Activated CD8-positive, alpha-beta memory T cell treated with anti-CD3 and anti-CD28 coated beads, Interleukin-2, amount 50 U/mL, for 48 hours (primary cell): ENCODE data around the gene TM4SF18.
"Not testable (repeated sequence)": the region's sequence is repeated elsewhere in the genome, so short reads cannot be mapped to it uniquely, and the experiment has no call there.

Experiments used
- DNase-seq: peaks from one replicate; pipeline ENCODE4 v3.0.0-alpha.2; 2020

The TM4SF18 gene

DNA sequence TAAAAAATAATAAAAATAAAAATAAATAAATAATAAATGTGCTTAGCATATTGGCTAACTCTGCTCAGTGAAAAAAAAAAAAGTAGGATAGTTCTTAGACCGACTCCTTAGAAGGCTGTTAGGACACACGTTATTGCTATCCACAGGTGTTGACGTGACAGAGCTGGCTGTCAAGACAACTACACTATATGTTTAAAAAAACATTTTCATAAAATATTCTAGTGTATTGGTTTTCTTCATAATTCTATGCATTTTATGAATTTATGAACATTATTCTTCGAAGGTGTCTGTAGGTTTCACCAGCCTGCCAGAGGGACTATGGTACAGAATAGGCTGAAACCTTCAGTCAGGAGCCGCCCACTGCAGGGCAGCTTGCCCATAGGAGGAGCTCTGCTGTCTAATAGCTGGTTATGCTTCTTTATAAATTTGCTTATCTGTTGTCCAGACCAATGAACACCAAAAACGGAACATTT lies 34.8 kb upstream of the TM4SF18 start:
- no peak for DNase-seq

DNA sequence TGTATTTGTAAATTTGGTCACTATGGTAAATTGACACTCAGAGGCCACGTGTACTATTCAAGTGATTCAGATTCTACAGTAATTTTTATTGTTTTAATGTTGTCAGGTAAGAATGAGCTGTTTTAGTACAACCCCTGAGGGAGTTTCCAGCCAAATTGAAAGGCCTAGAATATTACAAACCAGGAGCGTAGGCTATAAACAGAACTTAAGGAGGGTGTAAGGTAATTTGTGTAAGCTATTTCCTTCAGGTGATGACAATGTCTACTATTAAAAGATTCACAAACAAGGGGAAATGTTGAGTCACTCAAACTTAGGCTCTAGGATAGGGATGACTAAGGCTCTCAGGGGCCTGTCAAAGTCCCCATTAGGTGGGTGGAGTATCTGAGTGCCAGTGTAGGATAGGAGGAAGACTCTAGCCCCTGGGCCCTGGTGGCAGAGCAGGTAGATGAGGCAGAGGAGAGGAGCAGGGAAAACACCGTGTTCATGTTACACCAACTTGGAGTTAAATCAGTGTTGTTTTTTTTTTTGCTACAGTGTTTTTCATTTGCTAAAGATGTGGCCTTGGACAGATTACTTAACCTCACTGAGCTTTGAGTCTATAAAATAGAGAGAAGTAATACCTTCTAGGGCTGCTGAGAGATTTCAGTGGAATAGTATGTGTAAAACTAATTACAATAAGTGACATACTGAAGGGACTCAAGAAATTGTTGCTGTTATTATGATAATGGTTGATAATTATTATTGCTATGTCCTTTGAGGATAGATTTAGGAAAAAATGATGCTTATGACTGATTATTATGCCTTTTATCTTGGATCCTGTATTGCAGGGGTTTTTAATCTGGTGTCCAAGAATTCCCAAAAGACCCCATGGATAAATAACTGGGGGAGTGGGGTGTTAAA lies 33.8 kb upstream of the TM4SF18 start:
- no peak for DNase-seq

DNA sequence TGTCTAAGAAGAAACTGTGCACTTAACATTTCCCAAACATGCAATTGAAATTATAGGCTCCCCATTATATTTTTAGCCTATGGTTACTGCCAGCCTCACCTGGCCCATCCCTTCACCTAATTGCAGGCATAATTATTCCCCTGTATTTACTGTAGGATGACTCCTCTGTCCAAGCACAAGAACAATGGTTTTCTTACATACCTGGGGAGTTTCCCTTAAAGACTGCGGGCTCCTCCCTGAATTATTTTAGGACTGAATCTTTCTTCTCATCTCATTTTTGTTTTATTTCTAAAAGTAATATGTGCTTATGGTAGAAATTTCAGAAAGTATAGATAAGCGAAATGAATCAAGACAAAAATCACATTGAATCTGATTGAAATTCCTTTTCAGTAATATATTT lies 32.6 kb upstream of the TM4SF18 start:
- DNase-seq, result no peak

DNA sequence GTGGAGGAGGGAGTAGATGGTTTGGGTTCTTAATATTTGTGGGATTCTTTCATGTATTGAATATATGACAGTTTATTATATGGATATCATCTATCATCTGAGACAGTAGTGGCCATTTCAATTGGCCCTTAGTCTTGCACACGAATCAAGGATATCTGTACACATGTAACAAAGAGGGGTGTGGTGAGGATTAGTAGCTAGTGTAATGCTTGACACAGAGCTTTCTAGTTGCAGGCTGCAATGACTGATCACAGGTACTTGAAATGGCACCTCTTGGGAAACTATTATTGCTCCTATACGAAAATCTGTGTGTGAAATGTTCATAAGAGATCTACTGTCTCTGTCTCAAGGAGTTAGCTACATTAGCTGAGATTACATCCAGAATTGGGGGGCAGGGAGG lies 31.2 kb upstream of the TM4SF18 start:
- DNase-seq, result no peak

DNA sequence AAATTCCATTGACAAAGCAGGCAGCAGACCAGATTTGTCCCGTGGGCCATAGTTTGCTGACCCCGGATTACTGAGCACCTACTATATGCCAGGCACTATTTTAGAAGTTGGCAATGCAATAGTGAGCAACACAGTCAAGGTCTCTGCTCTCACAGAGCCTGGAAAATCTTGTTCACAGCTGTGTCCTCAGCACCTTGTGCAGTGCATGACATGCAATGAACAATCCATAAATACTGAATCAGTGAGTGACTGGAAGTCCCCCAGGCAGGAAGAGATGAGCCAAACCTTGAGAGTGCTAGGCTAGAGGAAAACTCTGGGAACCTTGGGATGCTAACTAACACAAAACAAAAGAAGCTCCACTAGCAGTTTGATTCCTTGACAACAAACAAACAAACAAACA lies 29.6 kb upstream of the TM4SF18 start:
- no peak for DNase-seq

DNA sequence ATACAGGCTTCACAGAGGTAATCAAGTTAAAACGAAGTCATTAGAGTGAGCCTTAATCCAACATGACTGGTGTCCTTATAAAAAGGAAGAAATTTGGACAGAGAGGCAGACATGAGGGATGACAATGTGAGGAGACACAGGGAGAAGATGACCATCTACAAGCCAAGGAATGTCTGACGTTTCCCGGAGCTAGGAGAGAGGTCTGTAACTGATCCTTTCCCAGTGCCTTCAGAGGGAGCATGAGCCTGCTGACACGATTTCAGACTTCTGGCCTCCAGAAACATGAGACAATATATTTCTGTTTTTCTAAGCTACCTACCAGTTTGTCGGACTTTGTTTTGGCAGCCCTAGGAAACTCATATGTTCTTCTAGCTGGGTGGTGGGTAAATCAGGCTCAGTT lies 28.9 kb upstream of the TM4SF18 start:
- DNase-seq, result no peak

DNA sequence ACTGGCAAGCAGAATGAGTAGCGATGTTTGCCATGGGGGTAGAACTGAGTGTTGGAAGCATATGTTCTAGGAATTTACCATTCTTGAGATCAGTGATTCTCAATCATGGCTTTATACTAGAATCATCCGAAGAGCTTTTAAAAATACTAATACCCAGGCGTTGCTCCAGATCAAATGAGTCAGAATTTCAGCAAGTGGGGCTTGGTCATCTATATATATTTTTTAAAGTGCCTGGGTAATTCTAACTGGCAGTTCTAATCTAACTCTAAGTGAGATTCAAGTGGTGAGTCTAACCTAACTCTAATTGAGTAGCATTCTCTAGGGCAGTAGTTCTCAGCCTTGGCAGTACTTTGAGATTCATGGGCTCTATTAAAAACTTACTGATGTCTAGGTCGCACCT lies 23.2 kb upstream of the TM4SF18 start:
- no peak for DNase-seq

DNA sequence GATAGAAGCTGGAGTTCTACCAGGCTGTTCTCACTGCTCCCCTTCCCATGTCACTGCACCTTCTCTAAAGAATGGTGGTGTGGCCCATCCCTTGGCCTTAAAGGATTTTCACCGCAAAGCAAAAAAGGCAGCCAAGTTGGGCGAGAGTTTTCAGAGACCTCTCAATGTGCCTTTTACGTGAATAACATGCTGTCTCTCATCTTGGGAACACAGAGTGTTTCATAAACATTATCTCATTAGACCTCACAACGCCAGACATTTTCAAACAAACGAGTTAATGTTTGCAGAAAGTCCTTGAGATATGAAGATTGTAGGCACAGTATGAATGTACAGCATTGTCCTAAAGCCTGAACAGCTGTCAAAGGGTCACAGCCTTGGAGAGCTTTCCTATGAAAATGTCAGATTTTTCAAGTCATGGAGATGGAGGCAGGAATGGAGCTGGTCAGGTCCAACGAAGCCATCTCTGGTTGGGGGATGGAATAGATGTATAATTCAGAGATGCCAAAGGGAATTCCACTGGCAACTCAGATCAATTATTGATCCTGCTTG lies 22.7 kb upstream of the TM4SF18 start:
- DNase-seq, result no peak

DNA sequence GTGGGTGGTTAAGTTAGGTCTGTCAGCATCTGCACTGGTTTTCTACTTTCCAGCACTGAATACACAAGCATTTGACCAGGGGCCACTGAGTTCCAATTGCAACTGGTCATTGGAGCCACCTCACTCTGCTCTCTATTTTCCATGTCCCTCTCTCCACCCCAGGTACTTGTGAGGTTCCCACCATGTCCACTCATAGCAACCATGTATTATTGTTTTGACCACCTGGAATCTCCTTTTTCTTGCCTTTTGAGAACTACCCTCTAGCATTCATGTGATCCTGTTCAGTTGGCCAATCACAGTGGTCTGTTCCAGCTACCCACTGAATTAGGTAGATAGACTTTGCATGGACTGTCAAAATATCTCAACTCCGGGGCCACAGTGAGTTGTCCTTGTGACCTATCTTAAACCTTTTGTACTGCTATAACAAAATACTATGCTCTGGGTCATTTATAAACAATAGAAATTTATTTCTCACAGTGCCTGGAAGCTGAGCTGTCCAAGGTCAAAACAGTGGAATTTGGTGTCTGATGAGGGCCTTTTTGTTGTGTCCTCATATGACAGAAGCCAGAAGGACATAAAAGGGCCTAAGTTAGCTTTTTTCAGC lies 20.2 kb upstream of the TM4SF18 start:
- DNase-seq, result no peak

DNA sequence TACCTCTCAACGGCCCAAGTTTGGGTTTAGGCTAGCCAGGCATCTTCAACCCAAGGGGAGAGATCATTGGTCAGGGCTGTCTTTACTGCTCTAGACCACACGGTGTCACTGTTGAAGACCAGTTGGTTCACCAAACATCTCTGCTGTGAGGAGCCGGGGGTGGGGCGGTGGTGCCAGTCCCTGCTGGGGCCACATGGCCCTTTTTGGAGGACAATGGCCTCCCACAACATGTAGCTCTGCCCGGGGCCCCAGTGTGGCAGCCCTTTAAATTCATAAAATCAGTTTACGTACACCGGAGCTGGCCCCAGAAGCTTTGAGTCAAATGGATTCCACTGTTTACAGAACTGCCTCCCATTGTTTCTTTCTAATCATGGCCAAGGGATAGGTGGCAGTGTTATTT lies 19.1 kb upstream of the TM4SF18 start:
- peak; percentile 53 for DNase-seq

DNA sequence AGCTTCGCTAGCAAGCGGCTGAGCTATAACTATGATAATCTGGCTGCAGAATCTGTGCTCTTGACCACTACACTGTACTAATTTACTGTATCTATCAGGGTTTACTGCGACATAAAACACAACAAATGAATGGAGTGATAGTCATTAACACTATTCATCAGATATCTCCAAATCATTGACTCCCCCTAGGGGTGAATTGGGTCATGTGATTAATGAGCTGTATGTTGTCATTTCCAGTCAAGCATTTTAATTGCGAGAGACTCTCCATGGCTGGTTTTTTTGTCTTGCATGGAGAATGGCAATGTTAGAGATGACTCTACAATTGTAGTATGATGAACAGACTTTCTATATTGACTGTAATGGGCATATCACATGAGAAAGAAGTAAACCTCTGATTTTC lies 10.5 kb upstream of the TM4SF18 start:
- DNase-seq, result no peak

DNA sequence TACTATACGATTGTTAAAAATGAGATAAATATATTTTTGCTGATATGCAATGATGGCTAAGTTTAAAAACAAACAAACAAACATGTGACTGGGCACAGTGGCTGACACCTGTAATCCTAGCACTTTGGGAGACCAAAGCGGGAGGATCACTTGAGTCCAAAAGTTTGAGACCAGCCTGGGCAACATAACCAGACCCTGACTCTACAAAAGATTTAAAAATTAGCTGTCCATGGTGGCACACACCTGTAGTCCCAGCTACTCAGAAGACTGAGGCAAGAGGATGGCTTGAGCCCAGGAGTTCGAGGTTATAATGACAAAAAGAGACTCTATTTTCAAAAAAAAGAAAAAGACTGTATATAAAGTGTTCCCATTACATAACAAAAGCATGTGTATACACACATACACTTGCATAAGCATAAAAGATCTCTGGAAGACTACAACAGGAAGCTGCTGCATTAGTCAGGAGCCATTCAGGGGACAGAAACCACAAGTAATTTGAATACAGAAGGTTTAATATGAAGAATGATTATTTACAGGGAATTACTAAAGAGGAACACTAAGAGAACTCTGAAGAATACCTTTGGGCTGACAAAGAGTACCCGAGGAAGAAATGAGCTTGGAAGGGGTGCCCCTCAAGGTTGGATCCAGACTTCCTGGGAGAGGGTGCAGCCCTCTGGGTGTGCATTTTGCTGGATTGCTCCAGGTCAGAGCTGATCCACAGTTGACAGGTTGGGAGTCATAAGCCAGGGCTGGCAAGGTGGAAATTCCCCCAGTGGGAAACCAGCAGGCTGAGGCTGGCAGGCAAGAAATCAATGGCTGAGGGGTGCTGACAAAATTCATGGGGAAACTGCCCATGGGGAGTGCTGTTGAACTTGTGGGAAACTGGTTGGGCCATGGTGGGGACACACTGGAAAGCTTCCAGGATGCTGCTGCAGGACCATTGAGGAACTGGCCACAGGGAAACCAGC lies 9.3 kb upstream of the TM4SF18 start:
- no peak for DNase-seq

DNA sequence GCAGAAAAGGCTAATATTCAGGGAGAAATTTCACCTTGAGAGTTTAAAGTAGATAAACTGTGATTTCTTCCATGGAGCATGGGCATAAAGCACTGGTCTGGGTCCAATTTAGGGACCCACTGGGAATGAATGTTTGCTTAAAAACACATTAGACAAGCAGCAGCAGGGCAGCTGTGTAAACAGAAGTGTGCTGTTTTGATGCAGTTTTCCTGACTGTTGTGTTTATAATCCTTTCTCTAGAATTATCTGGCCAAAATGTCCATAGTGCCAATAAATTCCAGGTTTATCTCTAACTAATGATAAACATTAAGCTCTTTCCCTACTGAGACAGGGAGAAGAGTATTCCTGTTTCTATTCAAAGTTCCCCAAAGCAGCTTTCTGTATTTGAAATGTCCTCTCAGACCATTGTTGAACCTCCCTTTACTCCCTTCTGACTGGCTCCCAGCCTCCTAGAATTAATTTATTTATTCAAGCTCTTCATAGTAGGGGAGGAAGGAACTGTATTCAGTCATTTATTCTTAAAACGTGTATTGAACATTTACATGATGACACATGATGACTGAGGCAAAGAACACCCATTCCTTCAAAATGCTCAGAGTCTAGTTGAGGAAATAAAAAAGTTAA lies 7.0 kb upstream of the TM4SF18 start:
- DNase-seq, result no peak

DNA sequence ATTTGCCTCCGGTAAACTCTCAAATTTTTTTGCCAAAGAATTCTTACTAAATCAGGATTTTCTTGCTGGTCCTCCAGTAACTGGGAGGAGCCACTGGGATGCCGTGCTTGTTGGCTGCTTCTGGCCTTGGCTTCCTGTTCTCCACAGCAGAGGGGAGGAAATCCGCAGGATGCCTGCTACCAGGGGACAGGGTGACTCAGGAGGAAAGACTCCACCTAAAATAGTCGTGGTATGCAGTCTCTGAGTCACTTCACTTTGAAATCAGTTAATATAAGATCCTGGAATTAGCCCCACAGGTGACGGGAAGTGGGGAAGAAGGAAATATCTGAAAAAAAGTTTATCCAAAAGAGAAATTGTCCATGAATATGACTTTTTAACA lies 6.5 kb upstream of the TM4SF18 start:
- DNase-seq, result no peak

DNA sequence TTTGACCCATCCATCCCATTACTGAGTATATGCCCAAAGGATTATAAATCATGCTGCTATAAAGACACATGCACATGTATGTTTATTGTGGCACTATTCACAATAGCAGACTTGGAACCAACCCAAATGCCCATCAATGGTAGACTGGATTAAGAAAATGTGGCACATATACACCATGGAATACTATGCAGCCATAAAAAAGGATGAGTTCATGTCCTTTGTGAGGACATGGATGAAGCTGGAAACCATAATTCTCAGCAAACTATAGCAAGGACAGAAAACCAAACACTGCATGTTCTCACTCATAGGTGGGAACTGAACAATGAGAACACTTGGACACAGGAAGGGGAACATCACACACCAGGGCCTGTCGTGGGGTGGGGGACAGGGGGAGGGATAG lies 4.0 kb upstream of the TM4SF18 start:
- not testable (repeated sequence) for DNase-seq

DNA sequence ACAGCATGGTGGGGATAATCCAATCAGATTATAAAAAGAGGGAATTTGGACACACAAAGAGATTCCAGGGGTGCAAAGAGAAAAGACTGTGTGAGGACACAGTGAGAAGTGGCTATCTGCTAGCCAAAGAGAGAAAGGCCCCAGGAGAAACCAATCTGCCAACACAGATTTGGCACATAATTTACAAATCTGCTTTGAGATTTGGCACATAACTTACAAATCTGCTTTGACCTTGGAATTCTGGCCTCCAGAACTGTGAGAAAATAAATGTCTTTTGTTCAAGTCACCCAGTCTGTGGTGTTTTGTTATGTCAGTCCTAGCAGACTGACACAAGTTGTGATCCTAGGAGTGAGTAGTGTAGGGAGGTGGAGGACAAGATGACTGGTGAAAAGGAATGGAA lies 3.5 kb upstream of the TM4SF18 start:
- no peak for DNase-seq

DNA sequence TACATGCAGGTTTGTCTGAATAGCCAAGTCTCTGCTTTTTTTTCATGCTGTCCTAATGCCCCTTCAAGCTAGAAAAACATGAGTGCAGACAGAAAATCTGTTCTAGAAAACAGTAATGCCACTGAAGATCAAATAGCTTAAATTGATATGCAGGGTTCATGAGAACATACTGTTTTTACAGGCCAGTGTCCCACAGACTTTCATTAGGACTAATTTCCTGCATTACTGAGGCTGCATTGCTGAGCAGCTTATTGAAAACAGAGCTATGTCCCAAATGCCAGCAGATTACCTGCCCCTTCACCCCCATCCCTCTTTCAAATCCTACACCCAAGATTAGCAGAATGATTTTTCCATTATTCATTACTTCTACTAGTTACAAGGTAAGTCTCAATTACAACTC lies 665 bp downstream of the TM4SF18 start:
- no peak for DNase-seq

DNA sequence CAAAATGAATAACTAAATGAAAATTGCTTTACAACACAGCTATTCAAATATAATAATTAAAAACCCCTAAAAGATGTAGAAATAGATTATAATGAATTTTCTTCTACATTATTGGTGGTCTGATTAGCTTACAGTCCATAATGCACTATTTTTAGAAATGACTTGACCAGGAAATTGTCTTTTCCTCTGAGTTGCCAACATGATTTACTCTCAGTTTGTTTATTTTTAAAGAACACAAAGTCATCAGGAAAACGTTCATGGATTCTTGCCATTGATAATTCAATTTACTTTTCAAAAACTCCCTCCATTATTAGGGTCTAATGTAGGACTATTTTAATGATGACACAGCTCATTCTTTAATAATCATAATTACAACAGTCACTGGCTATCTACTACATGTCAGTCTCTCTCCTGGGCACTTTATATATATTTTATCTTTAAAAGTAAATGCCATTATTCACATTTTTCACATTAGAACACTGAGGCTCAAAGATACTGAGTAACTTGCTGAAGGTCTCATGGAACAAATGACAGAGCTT lies 1.1 kb downstream of the TM4SF18 start:
- no peak for DNase-seq

DNA sequence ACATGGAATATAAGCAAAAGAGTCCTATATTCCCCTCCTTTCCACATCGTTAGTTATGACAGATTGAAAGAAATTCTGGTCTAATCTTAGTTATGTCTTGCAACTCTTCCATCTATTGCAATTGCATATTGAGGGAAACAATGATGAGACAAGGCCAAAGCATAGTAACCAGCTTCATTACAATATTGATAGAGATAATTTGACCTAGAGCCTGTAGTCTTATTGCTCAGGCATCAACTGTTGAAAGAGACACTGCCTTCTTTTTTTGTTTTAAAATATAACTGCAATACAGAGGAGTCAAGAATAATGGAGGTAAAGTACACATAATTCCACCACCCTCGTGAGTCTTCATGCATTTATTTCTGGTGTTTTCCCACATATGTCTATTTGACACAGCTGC lies 2.0 kb downstream of the TM4SF18 start:
- no peak for DNase-seq

DNA sequence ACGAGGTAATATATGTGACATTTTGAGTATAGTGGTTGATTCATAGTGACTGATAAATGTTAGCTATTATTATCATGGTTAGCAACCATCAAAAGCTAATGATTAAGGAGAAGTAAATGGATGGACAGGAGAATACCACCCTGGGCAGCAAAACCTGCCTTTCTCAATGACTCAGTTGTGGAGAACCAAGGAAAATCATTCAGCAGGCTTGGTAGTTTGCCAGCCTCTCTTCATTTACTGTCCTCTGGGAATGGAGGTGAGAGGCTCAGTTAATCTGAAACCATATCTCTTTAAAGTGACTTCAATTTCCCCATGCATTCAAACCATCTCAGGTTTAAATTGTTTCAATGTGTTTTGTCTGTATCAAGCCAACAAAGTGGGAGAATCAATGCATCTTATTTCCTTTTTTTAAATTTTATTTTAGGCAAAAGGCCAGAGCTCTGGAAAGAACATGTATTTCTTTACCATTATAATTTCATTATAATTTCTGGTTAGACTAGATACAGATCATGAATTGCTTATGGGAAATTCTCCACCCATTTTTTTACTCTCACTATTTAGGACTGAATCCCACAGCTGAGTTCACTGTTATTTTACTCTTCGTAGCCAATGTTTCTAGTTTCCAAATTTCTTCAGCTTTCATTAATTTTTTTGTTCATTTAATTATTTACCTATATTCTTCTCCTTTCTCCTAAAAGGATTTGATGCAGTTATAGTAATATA lies 2.7 kb downstream of the TM4SF18 start:
- DNase-seq, result no peak

DNA sequence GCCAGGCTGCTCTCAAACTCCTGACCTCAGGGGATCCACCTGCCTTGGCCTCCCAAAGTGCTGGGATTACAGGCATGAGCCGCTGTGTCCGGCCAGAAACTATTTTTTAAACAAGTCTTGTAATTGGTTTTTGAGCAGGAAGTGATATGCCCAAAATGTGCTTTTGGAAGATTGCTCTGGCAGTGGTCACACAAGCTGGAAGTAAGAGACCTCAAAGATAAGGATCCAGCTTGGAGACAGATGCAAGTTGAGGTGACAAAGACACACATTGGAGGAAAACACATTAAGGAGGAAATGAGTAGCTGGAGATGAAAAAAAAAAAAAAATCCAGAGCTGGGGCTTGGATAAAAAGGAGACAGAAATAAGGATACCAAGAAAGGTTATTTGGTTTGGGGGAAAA lies 6.3 kb downstream of the TM4SF18 start:
- DNase-seq, result no peak

DNA sequence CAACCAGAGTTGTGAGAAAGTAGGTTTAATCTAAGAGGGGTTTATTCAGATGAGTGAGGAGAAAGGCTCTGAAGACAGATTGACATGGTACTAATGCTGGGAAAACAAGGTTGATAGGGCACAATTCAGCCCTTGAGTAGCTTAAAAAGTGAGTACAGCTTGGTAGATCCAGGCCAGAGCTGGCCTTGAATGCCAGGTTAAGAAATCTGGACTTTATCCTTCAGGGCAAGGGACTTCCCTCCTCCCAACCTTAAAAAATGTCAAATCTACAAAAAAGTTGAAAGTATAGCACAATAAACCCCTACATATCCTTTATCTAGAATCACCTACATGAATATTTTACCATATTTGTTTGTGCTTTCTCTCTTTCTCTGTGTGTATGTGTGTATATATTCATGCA lies 7.9 kb downstream of the TM4SF18 start:
- no peak for DNase-seq
